GM18507 (cell line): ENCODE measurements around the gene MYBBP1A.

Experiments used
- DNase-seq: peaks from one replicate; pipeline ENCODE4 v3.0.0; 2011; ENCODE audit warnings: low read depth; ENCODE audit not compliant: insufficient read length; ENCODE audit errors: extremely low spot score
- FAIRE-seq: peaks from 2 replicates; lab custom pipeline; 2011; peaks lifted over from hg19 to GRCh38; lab: Jason Lieb, UNC

MYBBP1A gene

DNA sequence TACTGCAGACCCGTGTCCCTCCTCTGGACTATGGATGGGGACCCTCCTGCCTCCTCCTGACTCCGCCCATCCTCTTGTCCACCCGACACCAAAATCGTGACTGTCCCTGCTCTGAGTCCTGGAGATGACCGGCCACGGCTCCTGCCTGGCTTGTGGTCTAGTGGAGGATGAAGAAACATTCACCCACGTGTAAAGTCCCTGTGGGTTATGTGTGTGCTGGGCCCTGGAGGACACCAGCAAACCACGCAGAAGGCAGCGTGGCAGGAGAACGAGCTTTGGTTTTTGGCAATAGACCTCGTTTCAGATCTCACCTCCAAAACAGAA, 44.6 kb downstream of the MYBBP1A start:
- FAIRE-seq, result no peak
- no peak for DNase-seq

DNA sequence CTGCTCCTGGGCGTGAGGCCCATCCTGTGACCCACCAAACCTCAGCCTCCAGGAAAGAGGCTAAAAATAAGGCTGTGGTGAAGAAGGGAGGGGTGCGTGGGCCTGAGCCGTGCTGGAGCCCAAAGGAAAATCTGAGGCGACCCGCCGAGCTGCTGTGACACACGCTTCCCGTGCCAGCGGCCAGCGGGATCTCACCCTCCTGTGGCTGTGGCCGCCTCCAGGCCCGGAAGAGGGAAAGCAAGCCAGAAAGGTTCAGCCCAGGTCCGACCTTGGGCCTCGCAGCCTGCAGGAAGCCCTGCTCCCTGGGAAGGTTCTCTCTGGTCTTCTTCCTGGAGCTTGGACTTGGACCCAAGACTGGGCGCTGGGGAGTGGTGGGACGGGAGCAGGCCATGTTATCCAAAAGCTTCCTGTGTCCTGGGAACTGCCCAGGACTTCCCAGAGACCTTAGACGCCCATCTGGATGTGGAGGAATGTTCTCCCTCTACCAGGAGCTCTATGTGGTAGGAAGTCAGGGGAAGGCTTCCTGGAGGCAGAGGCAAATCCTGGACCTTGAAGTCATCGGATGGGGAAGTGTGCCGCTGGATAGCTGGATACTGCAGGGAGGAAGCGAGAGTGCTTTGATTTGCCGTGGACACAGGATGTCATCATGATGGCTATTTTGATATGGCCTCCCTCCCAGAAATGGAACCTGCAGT, 45.1 kb downstream of the MYBBP1A start:
- DNase-seq (no peak), FAIRE-seq (no peak)

DNA sequence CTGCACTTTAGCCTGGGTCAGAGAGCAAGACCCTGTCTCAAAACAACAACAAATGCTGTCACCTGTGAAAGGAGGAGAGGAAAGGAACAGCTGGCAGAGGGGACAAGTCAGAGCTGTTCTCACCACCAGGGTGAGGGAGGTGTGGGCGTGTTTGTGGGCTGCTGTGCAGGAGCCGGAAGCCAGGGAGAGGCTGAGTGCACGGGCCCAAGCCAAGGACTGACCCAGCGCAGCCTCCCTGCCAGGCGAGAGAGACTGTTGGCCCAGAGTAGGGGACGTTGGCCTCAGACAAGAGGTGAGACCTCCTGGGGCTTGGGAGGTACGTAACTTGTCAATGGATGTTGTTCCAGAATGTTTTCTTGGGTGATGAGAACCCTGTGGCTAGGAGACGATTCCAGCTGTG, 45.8 kb downstream of the MYBBP1A start:
- DNase-seq (no peak), FAIRE-seq (peak; percentile 64)

DNA sequence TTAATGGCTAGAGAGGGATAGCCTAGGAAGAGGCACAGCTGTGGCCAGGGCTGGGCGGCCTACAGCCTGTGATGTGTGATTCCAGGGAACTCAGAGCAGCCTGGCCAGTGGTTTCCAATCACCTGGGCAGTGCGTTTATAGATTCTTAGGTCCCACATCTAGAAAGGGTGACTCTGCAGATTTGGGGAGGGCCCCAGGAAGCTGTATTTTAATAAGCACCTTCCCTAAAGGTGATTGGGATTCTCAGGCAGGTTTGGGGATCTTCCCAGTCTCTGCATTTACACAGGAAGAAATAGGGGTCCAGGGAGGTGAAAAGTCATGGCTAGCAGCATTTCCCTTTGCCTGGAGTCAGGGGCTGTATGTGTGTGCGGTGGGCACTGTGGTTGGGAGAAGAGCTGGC, 47.0 kb downstream of the MYBBP1A start:
- no peak for FAIRE-seq
- no peak for DNase-seq

DNA sequence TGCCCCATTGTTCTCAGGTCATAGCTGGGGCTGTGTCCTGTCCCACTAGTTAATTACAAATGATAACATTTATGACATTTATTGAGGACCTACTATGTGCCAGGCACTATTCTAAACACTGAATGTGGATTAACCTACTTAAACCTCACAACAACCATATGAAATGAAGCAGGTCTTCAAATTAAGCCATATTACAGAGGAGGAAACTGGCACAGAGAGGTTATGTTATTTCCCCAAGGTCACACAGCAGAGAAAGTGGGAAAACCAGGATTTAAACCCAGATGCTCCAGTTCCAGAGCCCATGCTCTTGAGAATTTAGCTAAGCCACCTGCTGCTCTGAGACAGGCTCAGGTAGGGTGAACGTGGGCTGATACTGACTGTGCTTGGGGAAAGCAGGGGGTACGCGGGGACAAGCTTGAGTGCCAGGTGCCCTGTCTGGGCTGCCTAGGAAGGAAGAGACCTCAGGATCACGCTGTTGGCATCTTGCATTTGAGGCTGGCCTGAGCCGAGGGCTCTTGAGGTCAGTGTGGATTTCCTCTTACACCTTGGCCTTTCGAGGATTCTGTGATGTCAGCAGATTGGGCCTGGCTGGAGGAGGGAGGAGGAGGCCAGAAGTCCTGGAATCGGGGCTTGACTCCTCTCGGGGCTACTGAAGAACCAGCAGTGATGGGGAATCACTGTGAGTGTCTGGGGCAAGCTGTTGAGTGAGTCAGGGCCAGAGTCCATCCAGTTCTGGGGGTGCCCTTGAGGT, 47.6 kb downstream of the MYBBP1A start:
- FAIRE-seq (no peak), DNase-seq (no peak)

DNA sequence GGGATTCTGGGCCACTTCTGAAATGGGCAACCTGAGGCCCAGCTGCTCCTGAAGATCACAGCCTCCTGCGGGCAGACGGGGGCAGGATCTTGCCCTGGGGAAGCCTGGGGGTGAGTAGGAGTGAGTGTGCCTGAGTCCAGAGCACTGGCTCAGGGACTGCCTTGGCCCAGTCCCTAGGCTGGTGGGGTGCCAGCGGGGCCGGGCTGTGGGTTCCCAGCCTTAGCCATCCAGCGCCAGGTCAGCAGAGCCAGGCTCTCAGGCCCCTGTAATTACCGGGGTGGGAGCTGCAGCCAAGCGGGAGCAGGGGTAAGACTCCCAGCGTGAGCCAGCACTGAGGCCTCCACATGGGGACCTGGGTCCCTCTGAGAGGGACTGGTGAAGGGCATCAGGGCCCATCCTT, 48.3 kb downstream of the MYBBP1A start:
- FAIRE-seq, result no peak
- DNase-seq, result no peak

DNA sequence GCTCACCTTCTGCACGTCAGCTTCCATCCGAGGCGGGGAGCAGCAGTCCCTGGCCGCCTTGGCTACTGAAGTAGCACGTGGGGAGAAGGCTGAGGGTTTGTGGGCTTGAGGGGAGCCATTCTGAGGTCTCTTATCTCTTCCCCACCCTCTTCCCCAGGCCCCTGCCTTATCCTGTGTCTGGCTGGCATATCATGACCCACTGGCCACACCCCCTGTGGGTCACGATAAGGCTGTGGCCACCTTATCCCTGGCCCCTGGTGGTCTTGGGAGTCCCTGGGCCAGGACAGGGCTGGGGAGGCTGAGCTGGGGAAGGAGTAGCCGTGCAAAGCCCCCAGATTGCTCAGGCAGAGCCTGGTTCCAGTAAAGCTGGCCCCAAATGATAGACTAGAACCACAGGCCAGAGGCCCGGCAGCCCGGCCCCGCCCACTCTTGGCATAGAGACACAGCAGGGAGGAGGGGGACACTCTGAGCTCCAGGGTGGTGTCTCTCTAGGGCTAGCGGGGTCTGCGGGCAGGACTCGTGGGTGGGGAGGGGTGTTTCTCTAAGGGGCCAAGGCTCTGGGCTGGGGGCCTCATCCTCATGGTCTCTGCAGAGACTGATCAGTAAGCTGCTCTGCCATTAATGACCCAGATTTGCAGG, 48.9 kb downstream of the MYBBP1A start:
- FAIRE-seq, result no peak
- no peak for DNase-seq

DNA sequence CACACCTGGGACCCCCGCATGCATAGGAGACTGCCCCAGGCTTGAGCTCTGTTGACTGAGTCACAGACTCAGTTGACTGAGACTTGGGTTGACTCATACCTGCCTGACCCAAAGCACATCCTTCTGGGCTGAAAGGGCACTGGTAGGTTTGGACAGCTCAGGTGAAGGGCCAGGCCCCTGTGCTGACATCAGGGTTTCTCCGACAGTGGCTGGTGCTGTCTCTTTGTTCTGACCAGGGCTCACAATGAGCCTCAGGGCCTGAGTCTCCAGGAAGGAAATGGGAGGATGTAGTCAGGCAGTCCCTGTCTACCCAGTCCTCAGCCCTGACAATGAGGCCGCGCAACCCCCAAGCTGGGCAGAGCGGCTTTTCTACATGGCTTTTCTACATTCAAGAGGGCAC, 50.0 kb downstream of the MYBBP1A start:
- FAIRE-seq, result no peak
- DNase-seq, result no peak

DNA sequence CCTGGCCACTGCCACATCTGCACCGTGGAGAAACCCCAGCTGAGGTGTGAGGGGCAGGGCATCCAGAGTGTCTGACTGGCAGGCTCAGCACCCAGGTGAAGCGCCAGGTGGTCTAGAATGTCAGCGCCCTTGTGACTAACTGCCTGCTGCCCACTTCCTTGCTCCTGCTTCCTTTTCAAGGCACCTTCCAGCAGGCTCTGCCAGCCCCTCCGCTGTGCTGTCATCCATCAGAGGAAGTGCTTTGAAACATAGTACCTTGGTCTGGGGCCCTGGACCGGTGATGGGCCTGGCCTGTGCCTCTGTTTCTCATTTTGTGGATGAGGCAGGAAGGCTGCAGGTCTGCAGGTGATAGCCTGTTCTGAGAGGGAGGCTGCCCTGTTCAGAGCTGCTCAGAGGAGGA, 51.0 kb downstream of the MYBBP1A start:
- DNase-seq (no peak), FAIRE-seq (no peak)

DNA sequence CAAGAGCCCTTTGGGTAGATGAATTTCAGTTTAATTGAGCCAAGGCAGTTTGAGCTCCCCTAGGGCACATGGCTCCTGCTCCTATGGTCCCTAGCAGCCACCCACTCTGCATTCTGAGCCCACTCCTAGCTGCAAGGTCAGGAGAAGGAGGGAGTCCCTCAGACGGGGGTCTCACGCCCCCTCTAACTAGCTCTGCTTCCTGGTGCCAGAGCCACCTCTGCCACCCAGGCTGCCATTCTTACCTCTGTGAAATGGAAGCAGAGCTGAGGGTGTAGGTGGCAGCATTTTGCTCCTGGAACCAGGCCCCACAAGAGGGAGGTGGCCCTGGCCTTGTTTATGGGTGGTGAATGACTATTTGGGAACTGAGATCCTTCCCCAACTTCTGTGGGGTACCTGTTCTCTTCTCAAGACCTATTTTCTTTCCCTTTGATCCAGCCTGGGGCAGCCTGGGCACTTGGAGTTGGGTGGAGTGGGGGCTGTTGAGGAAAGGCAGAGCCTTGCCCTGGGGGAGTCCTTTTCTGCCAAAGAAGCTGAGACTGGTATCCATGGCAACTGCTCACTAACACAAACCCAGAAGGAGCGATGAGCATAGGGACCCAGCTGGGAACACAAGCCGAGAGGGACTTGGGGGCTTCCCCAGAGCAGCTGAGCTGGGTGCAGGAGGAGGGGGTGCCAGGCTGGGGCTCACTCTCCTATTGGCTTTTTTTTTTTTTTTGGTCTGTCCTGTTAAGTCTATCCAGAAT, 51.7 kb downstream of the MYBBP1A start:
- FAIRE-seq, result no peak
- no peak for DNase-seq

DNA sequence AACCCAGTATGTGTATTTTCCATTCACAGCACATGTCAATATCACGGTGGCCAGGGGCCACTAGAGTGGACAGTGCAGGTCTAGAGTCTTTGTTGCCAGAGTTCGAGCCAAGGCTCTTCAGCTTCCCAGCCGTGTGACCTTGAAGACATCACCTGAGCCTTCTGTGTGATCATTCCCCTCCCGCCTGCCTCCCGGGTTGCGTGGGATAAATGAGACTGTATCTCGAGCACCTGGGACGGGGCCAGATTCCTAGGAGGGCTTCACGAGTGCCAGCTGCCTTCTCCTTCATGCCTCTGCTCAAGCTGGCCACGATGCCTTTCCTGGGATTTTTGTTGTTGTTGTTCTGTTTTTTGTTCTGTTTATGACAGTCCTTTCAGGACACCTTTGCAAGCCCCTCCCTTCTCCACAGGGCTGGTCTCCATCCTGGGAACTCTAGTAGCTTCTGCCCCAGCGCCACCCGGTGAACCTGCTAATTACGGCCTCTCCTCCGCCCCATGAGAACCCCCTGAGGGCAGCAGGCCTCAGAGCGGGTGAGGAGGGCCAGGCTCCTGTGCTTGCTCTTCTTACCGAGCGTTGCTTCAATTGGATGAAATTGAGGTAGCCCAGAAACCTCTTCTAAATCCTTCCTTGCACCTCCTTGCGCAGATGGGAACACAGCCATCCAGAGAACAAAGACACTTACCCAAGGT, 52.6 kb downstream of the MYBBP1A start:
- FAIRE-seq, result no peak

DNA sequence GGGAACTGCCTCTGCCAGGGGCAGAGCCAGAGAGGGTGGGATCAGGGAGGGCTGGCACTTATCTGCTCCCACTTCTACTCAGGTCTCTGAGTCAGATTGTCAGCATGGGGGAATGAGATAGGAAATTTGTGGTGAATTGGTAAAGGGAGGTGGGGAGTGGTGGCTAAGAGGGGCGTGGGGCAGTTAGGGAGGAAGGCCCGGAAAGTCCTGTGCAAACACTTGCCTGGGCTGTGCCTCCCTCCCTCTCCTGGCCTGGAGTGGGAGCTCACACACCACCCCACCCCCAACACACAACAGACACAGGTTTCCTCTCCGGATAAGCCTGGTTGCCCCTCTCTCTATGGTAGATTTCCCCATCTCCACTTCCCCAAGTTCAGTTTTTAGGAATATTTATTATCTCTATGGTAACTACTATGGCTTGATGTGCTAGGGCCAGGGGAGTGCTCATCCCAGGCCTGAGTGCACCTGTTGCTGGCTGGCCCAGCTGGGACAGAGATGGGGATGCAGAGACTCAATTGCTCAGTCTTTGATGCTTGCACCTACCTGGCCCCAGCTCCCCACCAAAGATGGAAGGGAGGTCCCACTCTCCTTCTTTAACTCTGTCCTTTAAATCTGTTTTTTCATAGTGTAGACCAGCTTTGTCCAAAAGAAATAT, 53.8 kb downstream of the MYBBP1A start:
- DNase-seq, result no peak

More for the DNA sequence above, 52.6 kb downstream of the MYBBP1A start:
- no peak for DNase-seq

DNA sequence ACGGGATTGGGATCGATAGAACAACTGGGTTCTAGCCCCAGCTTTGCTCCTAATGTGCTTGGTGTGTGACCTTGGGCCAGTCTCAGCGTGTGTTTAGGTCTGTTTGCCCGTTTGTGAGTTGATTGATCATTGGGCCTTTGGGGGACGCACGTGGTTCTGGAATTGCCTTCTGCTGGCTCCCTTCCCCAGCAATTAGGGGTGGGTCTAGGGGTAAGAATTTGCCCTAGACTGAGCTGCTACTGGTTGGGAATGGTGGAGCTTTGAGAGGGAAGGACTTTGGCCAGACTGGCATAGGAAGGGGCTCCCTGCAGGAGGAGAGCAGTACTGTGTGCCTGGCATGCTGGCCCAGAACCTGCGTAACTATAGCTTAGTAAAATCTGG, 55.0 kb downstream of the MYBBP1A start:
- no peak for DNase-seq
- no peak for FAIRE-seq

More for the DNA sequence above, 53.8 kb downstream of the MYBBP1A start:
- no peak for FAIRE-seq

DNA sequence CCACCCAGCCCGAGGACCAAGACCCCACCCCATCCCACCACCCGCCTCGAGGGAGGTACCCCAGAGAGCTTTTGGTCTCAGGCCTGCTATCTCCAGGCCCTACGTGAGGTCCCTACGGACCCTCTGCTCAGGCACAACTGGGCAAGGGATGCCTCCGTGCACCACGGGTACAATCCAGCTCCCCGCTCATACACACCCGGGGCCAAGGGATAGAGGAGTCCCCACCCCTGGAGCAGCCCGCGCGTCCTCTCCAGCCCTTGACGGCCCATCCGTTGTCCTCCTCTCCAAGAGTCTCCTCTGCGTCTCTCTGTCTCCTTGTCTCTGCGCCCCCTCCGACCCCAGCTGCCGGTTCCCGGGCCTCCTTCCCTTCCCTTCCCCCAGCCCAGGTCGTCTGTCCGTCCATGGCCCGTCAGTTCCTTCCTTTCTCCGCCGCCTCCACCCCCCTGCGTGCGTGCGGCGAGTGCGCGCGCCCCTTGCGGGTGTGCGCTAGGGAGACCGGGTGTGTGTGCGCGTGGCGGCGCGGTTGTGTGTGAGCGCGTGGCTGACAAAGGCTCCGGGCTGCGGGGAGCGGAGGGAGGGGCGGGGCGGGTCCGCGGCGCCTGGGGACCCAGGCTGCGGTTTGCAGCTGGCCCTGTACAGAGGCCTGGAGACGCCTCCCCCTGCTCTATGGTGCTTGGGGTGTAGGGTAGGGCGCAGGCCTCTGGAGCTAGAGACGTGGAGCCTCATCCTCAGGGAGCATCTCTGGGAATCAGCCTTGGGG, 55.6 kb downstream of the MYBBP1A start:
- no peak for FAIRE-seq
- no peak for DNase-seq

DNA sequence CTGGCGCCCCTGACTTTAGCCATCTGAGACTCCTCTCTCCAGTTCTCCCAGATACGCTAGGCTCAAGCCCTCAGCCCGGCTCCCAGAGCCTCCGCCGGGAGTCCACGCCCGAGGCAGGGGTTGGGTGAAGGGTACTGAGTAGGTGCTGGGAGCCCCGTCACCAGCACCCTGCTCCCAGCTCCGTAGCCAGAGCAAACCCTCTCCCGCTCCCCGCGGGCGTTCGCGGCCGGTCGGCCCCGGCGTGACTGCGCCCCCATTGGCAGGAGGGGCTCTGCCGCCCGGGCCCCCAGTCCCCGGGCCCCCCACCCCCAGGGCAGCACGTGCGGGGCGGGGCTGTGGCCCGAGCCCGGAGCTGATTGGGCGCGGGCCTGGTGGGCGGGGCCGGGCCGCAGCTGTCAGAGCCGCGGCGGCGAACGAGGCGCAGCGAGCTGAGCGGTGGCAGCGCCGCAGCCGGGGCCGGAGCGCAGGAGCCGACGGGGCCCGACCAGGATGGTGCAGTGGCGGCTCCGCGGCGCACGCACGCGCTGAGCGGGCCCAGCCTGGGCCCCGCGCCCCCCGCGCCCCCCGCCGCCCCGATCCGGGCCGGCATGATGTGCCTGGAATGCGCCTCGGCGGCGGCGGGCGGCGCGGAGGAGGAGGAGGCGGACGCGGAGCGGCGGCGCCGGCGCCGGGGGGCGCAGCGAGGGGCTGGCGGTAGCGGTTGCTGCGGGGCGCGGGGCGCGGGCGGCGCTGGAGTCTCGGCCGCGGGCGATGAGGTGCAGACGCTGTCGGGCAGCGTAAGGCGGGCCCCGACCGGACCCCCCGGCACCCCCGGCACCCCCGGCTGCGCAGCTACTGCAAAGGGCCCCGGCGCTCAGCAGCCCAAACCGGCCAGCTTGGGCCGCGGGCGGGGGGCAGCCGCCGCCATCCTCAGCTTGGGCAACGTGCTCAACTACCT, 56.5 kb downstream of the MYBBP1A start, which contains the start of gene SPNS2:
Gene SPNS2, plus strand, starts transcription at position 421 of the 937 bp plus-strand sequence. Its CDS starts 167 bp downstream, at position 588.
- DNase-seq (peak; percentile 68), FAIRE-seq (peak; percentile 9)

DNA sequence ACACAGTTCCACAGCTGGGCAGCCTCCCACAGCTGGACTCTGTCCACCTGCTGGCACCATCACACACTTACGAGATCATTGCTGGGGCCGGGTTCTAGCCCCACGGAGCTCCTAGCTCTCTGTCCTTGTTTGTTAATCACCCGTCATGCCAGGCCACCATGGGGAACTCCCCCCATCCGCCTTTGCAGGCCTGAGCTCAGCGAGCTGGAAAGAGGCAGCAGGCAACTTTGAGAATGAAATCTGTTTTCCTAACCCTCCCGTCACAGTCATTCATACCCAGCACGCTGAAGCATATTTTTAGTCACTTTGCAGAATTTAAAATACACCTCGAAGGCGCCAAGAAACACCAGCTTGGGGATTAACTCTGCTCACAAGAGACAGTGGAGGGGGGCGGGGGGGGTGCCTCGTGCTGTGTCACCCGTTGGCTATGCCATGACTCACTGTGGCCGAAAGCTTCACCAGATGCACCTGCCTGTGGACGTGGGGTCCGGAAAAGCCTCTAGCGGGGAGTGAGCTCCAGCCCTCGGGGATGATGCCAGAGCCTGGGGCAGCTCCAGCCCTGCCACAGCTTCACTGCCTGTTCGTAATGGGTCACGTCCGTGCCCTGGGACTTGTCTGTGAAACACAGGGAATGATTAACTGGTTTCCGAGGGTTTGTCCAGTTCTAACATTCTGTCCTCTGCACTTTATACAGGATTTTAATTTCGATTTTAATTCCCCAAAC, 57.9 kb downstream of the MYBBP1A start:
- FAIRE-seq, result peak; percentile 29

More for the DNA sequence above, 57.9 kb downstream of the MYBBP1A start:
- DNase-seq, result no peak
